SK-N-SH treated with all-trans-retinoic acid at 6 μM for 48 hours (cell line): Measurements from ENCODE around the gene EIF5A.

Source experiments
- ATAC-seq: fragments of 200-7000 bp; cut with Tn5 transposase; 3 replicates; pipeline ENCODE4 v1.9.1; 2020; ENCODE audit warnings: mild to moderate bottlenecking, moderate library complexity
- ARNTL ChIP-seq: fragments of 450-650 bp; formaldehyde crosslinking; IDR thresholded peaks from 2 replicates; pipeline ENCODE4 v1.5.0; 2020; ENCODE audit warnings: low read depth, mild to moderate bottlenecking, moderate library complexity, borderline replicate concordance
- CREB5 ChIP-seq: fragments of 250-450 bp; sonication (Bioruptor Pico); IDR thresholded peaks from 2 replicates; pipeline ENCODE4 v1.5.1; 2020; ENCODE audit warnings: low read depth, mild to moderate bottlenecking, moderate library complexity
- ESRRG ChIP-seq: fragments of 250-450 bp; sonication (Bioruptor Pico); IDR thresholded peaks from 2 replicates; pipeline ENCODE4 v1.6.1; 2021; ENCODE audit warnings: mild to moderate bottlenecking
- GLIS3 ChIP-seq: fragments of 250-450 bp; sonication (Bioruptor Pico); IDR thresholded peaks from 2 replicates; pipeline ENCODE4 v1.5.0; 2020; ENCODE audit warnings: mild to moderate bottlenecking, moderate library complexity
- OSR1 ChIP-seq: fragments of 250-450 bp; sonication (Bioruptor Pico); IDR thresholded peaks from 2 replicates; pipeline ENCODE4 v1.8.0; 2022; ENCODE audit warnings: moderate library complexity, mild to moderate bottlenecking, inconsistent platforms
- PATZ1 ChIP-seq: fragments of 250-450 bp; sonication (Bioruptor Pico); IDR thresholded peaks from 2 replicates; pipeline ENCODE4 v1.8.0; 2020; ENCODE audit warnings: mild to moderate bottlenecking, moderate library complexity, borderline replicate concordance
- PPARA ChIP-seq: fragments of 250-450 bp; sonication (Bioruptor Pico); IDR thresholded peaks from 2 replicates; pipeline ENCODE4 v1.5.0; 2020; ENCODE audit warnings: mild to moderate bottlenecking, borderline replicate concordance
- RARB ChIP-seq: fragments of 250-450 bp; sonication (Bioruptor Pico); IDR thresholded peaks from 2 replicates; pipeline ENCODE4 v1.8.0; 2021; ENCODE audit warnings: mild to moderate bottlenecking, moderate library complexity
- SNAI2 ChIP-seq: fragments of 250-450 bp; sonication (Bioruptor Pico); IDR thresholded peaks from 2 replicates; pipeline ENCODE4 v1.5.0; 2020; ENCODE audit warnings: mild to moderate bottlenecking, moderate library complexity
- TOX ChIP-seq: fragments of 250-450 bp; sonication (Bioruptor Pico); IDR thresholded peaks from 2 replicates; pipeline ENCODE4 v1.8.0; 2021; ENCODE audit warnings: mild to moderate bottlenecking, moderate library complexity, borderline replicate concordance
- TSHZ2 ChIP-seq: fragments of 250-450 bp; sonication (Bioruptor Pico); IDR thresholded peaks from 2 replicates; pipeline ENCODE4 v1.5.0; 2020; ENCODE audit warnings: mild to moderate bottlenecking, moderate library complexity
- ZFP3 ChIP-seq: fragments of 250-450 bp; sonication (Bioruptor Pico); IDR thresholded peaks from 2 replicates; pipeline ENCODE4 v1.5.0; 2020; ENCODE audit warnings: mild to moderate bottlenecking, moderate library complexity
- ZFP30 ChIP-seq: fragments of 450-650 bp; formaldehyde crosslinking; IDR thresholded peaks from 2 replicates; pipeline ENCODE4 v1.5.0; 2022; ENCODE audit warnings: mild to moderate bottlenecking, moderate library complexity
- ZNF565 ChIP-seq: fragments of 450-650 bp; formaldehyde crosslinking; conservative IDR thresholded peaks from 2 replicates; pipeline ENCODE4 v1.5.0; 2020; ENCODE audit warnings: low read depth, mild to moderate bottlenecking, moderate library complexity
- ZNF70 ChIP-seq: fragments of 450-650 bp; formaldehyde crosslinking; IDR thresholded peaks from 2 replicates; pipeline ENCODE4 v1.5.0; 2020; ENCODE audit warnings: mild to moderate bottlenecking, moderate library complexity
- ZNF8 ChIP-seq: fragments of 450-650 bp; formaldehyde crosslinking; IDR thresholded peaks from 2 replicates; pipeline ENCODE4 v1.5.0; 2020; ENCODE audit warnings: mild to moderate bottlenecking, moderate library complexity
- TF ChIP-seq, protein P1 (sequence below): fragments of 250-450 bp; sonication (Bioruptor Pico); IDR thresholded peaks from 2 replicates; pipeline ENCODE4 v1.5.1; 2021; ENCODE audit warnings: mild to moderate bottlenecking, moderate library complexity
- TF ChIP-seq, protein P2 (sequence below): fragments of 250-450 bp; sonication (Bioruptor Pico); IDR thresholded peaks from 2 replicates; pipeline ENCODE4 v1.8.0; 2021; ENCODE audit warnings: low read depth, mild to moderate bottlenecking, moderate library complexity, borderline replicate concordance

EIF5A gene

DNA sequence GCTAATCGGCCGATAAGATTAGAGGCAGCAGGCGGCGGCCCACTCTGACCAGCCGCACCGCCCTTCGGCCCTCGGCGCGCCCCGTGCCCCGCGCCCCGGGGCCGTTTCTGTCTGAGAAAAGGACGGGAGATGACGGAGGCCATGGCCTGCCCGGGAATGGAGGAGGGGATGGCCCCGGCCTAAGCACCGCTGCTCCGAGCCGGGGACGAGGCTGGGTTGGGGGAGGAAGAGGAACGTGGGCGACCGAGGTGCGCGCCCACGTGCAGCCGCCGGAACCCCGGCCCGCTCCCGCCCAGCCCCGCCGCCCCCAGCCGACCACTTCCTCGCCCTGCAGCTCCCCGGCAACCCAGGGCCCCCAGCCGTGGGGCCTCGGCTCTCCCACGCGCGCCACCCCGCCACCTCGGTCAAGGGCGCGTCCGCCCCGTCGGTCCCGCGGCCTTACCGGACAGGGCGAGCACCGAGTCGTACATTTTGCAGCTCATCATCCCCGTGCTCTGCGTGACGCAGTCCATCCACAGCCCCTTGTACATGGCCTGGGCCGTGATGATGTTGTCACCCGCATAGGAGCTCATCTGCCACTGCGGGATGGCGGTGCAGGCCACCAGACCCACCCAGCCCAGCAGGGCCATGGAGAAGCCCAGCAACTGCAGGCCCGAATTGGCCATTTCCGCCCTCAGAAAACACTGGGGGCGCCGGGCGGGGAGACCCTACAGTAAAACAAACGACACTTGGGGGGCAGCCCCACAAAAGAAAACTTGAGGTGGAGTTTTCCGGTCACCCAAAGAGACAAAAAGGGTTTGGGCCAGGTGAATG is 45.8 kb upstream of the EIF5A start:
- ATAC-seq: no peak
- no peak for TF ChIP-seq GLIS3 (CRISPR knock-in tag)
- no peak for TF ChIP-seq ZNF565 (CRISPR knock-in tag)
- no peak for TF ChIP-seq ARNTL
- TF ChIP-seq ESRRG (CRISPR knock-in tag): no peak
- no peak for TF ChIP-seq ZFP30 (CRISPR knock-in tag)
- no peak for TF ChIP-seq CREB5 (CRISPR knock-in tag)
- no peak for TF ChIP-seq PPARA (CRISPR knock-in tag)
- no peak for TF ChIP-seq TOX (CRISPR knock-in tag)
- no peak for TF ChIP-seq ZNF8 (CRISPR knock-in tag)
- no peak for TF ChIP-seq ZNF70 (CRISPR knock-in tag)
- TF ChIP-seq SNAI2 (CRISPR knock-in tag): no peak
- TF ChIP-seq PATZ1 (CRISPR knock-in tag): no peak
- TF ChIP-seq RARB (CRISPR knock-in tag): no peak
- no peak for TF ChIP-seq ZFP3
- no peak for TF ChIP-seq TSHZ2
- TF ChIP-seq, all 23 proteins: peak for 0

DNA sequence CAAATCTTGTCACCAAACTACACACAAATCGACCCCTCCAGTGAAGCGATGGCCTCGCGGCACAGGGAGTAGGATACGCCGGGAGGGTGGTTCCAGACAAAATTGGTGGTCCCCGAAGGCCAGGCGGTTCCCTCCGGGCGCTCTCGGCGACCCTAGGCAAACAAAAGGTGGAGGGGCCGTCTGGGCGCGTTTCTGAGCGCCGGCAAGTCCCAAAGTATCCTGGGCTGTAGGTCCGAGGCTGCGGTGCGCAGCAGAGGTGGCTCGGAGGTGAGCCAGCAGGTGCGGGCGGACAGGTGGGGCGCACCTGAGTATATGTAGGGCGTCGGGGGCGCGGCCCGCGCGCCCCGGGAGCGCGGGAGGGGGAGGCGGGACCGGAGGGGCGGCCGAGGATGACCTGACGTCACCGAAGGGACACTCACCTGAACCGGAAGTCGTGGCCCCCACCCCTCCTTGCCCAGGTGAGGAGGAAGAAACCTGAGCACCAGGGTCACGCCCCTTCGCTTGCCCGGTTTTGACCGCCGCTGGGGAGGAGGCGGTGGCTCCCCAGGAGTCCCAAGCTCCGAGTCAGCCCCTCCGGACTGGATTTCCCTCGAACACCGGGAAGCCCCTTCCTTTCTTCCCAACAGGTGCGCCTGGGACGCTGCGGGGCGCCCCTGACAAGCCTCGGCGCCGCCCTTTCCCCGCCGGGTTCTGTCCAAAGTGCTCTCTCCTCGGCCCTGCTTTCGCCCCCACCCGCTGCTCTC is 45.1 kb upstream of the EIF5A start, which contains the start of gene CLDN7:
Gene CLDN7 (minus strand): TSS at position 287 of the 743 bp plus-strand sequence. CDS start 435 bp downstream, outside the sequence.
- TF ChIP-seq PATZ1 (CRISPR knock-in tag): no peak
- no peak for TF ChIP-seq ZFP30 (CRISPR knock-in tag)
- TF ChIP-seq, protein P1, sequence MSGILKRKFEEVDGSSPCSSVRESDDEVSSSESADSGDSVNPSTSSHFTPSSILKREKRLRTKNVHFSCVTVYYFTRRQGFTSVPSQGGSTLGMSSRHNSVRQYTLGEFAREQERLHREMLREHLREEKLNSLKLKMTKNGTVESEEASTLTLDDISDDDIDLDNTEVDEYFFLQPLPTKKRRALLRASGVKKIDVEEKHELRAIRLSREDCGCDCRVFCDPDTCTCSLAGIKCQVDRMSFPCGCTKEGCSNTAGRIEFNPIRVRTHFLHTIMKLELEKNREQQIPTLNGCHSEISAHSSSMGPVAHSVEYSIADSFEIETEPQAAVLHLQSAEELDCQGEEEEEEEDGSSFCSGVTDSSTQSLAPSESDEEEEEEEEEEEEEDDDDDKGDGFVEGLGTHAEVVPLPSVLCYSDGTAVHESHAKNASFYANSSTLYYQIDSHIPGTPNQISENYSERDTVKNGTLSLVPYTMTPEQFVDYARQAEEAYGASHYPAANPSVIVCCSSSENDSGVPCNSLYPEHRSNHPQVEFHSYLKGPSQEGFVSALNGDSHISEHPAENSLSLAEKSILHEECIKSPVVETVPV (CRISPR knock-in tag): no peak
- ATAC-seq: no peak

- TF ChIP-seq ZFP30 (CRISPR knock-in tag) (no peak), ZNF8 (CRISPR knock-in tag) (no peak), OSR1 (CRISPR knock-in tag) (no peak)
- TF ChIP-seq, protein P2, sequence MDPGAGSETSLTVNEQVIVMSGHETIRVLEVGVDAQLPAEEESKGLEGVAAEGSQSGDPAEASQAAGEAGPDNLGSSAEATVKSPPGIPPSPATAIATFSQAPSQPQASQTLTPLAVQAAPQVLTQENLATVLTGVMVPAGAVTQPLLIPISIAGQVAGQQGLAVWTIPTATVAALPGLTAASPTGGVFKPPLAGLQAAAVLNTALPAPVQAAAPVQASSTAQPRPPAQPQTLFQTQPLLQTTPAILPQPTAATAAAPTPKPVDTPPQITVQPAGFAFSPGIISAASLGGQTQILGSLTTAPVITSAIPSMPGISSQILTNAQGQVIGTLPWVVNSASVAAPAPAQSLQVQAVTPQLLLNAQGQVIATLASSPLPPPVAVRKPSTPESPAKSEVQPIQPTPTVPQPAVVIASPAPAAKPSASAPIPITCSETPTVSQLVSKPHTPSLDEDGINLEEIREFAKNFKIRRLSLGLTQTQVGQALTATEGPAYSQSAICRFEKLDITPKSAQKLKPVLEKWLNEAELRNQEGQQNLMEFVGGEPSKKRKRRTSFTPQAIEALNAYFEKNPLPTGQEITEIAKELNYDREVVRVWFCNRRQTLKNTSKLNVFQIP (CRISPR knock-in tag): no peak
- TF ChIP-seq, protein P1 (CRISPR knock-in tag): no peak
- ATAC-seq: no peak; the same call in 2 of the 3 replicates
These were observed 44.3 kb upstream of the EIF5A start for GRCh38 chr17:7262935-7263800.
